ENCODE data around the gene TRAM1L1.

The TRAM1L1 gene

GRCh38 chr4:117084866-117085701 lies at the start of gene TRAM1L1:
TRAM1L1 (minus strand) TSS chr4:117085576; CDS start chr4:117085393, 183 bp downstream.
- DNase-seq (ENCODE audit: low read depth) = peak; percentile 68

- peak; percentile 95 for DNase-seq (ENCODE audit: low read depth)
Observed at GRCh38 chr4:117134386-117134785, 49.0 kb upstream of the TRAM1L1 start.

- DNase-seq (ENCODE audit: low read depth) = no peak
Observed at GRCh38 chr4:117096886-117097285, 11.5 kb upstream of the TRAM1L1 start.

GRCh38 chr4:117096462-117096861 lies 11.1 kb upstream of the TRAM1L1 start:
- DNase-seq (ENCODE audit: low read depth) = no peak

- no peak for DNase-seq (ENCODE audit: low read depth)
Observed at GRCh38 chr4:117093571-117093970, 8.2 kb upstream of the TRAM1L1 start.

GRCh38 chr4:117077760-117078159 lies 7.6 kb downstream of the TRAM1L1 start:
- no peak for DNase-seq (ENCODE audit: low read depth)

- DNase-seq (ENCODE audit: low read depth) = no peak
Observed at GRCh38 chr4:117068120-117068519, 17.3 kb downstream of the TRAM1L1 start.

GRCh38 chr4:117063961-117064696 lies 21.2 kb downstream of the TRAM1L1 start:
- DNase-seq (ENCODE audit: low read depth) = peak; percentile 11

- no peak for DNase-seq (ENCODE audit: low read depth)
Observed at GRCh38 chr4:117042962-117043361, 42.4 kb downstream of the TRAM1L1 start.
